TTC549 (cell line): ENCODE results near the gene UPK3BL2.
"Not testable (repeated sequence)": the region's sequence is repeated elsewhere in the genome, so short reads cannot be mapped to it uniquely, and the experiment has no call there.

Source experiments
- FAIRE-seq: peaks from 2 replicates; lab custom pipeline; 2012; peaks lifted over from hg19 to GRCh38; lab: Jason Lieb, UNC

Gene UPK3BL2

GRCh38 chr7:102493220-102493935 lies 50.1 kb downstream of the UPK3BL2 start:
- not testable (repeated sequence) for FAIRE-seq

GRCh38 chr7:102490529-102491075 lies 52.9 kb downstream of the UPK3BL2 start:
- not testable (repeated sequence) for FAIRE-seq
